ENCODE measurements around the gene WBP2. TPM values are rescaled to one million over a fixed set of nuclear protein-coding genes. Genes with fewer than 3 reads are reported as not detected.
A peak's percentile ranks its signal among the peaks of the same experiment; 100 is the strongest.

WBP2 gene
- total and polyA plus RNA-seq, 2 of the 13 experiments (the other 11 are each of a cell fraction or from before 2014, with no cell fraction given), result 29.2 to 29.5 TPM

GRCh38 chr17:75845058-75845711 lies 9.9 kb downstream of the WBP2 start:
- Histone ChIP-seq H3K27me3 (ENCODE audit: control insufficient read depth in 1 of 2, insufficient read depth in 2 of 2, low read length in 2 of 2) (no peaks in the 10 kb centered on the region), H3K27ac (ENCODE audit: extremely low read length, insufficient read depth, low read length) (peak overlapping the region; percentile 79), H3K4me3 (replicated peaks in 1 of 3; ENCODE audit: insufficient read depth in 1 of 3, low read depth in 2 of 3, low read length in 3 of 3) (peak overlapping the region; percentile 66 to 84 (median 66)), H3K9me3 (ENCODE audit: low read length) (no peaks in the 10 kb centered on the region), H4K20me1 (ENCODE audit: insufficient read depth, low read length) (0 out of 2 replicates have a peak, but pooled peaks cover 2% of the 10 kb centered on the region), H3K4me1 (ENCODE audit: insufficient read depth, low read length) (peaks cover 70% of the 10 kb centered on the region), H3K36me3 (replicated peaks in 1 of 2; ENCODE audit: control insufficient read depth in 1 of 2, insufficient read depth in 2 of 2, low read length in 2 of 2) (peaks cover 5 to 22% of the 10 kb centered on the region in 2 experiments), H3K9ac (ENCODE audit: insufficient read depth, low read depth, low read length) (peak overlapping the region; percentile 77), H3K4me2 (ENCODE audit: low read depth, low read length) (peak overlapping the region; percentile 96), H2AFZ (ENCODE audit: low read length) (no peak overlapping the region), H3K79me2 (ENCODE audit: insufficient read depth, low read length) (no peaks in the 10 kb centered on the region)
- TSS peak; percentile 69 for BruUV-seq (replicated peaks)
- WGBS (ENCODE audit: low lambda C conversion rate), result 32% methylated on average over 17 of the region's 21 CpGs
- intact Hi-C loops (cut with micrococcal nuclease; ENCODE audit: unreplicated experiment) (loop anchor here (2.0 kb wide), 1 partner anchor 66 kb away; a partner anchor contains a TSS), in situ Hi-C loops (cut with HindIII; ENCODE audit: extremely low pct_ligation_motif_present, low pct_unique_long_range_greater_than_20kb) (no loop called here)
- FAIRE-seq, result peak; percentile 68
- ChIA-PET POLR2A (interaction anchor here (0.7 to 7.7 kb wide), 19 partner anchors 9 to 155 kb away, joined by 3 to 229 read pairs (median 14); partner anchors contain the start of genes CDK3, MRPL38, TRIM47 and TRIM65), CTCF (ENCODE audit: low intra/inter-chr PET ratio, low total read pairs) (interaction anchor here (3.0 kb wide), 1 partner anchor 16 kb away, joined by 7 read pairs; no protein-coding TSS in a partner anchor)
- DNase-seq (ENCODE audit: low spot score), result peak; percentile 86
- ATAC-seq, result peak; percentile 65
- TF ChIP-seq RBM39 (IDR thresholded peaks at IDR 0.05; ENCODE audit: low read depth, low read length, poor library complexity, severe bottlenecking), result peak; percentile 67
- TF ChIP-seq HDAC6 (IDR thresholded peaks at IDR 0.05; ENCODE audit: low read depth, low read length), result no peak
- TF ChIP-seq, protein P1, sequence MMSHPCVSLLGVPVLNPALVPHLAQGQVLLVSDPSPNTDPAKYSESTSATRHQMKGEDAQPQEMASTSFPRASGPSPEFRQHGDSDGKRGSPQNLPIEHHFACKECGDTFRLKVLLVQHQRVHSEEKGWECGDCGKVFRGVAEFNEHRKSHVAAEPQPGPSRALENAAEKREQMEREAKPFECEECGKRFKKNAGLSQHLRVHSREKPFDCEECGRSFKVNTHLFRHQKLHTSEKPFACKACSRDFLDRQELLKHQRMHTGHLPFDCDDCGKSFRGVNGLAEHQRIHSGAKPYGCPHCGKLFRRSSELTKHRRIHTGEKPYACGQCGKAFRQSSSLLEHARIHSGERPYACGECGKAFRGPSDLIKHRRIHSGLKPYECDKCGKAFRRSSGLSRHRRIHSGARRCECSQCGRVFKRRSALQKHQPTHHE (CRISPR knock-in tag; IDR thresholded peaks at IDR 0.05; ENCODE audit: borderline replicate concordance), result no peak
- no peak; the same call in 1 of the 2 replicates for TF ChIP-seq TOPORS (CRISPR knock-in tag; IDR thresholded peaks at IDR 0.05)
- TF ChIP-seq ZNF550 (CRISPR knock-in tag; IDR thresholded peaks at IDR 0.05; ENCODE audit: borderline replicate concordance), result no peak
- TF ChIP-seq ZNF790 (CRISPR knock-in tag; IDR thresholded peaks at IDR 0.05; ENCODE audit: borderline replicate concordance), result no peak
- TF ChIP-seq PBX2 (CRISPR knock-in tag; IDR thresholded peaks at IDR 0.05), result no peak
- peak; percentile 82 for TF ChIP-seq HOXA3 (CRISPR knock-in tag; IDR thresholded peaks at IDR 0.05)
- TF ChIP-seq NR2F1 (CRISPR knock-in tag; IDR thresholded peaks at IDR 0.05), result 0 out of 4 replicates have a peak, but pooled peaks of 1 of the 2 experiments have one; percentile 26
- TF ChIP-seq ZC3H13 (CRISPR knock-in tag; IDR thresholded peaks at IDR 0.05), result peak; percentile 80; the same call in 1 of the 2 replicates
- no peak for TF ChIP-seq FOSL1 (CRISPR knock-in tag; IDR thresholded peaks at IDR 0.05; ENCODE audit: borderline replicate concordance)
- peak; percentile 87 for TF ChIP-seq MEF2D (CRISPR knock-in tag; IDR thresholded peaks at IDR 0.05)
- no peak for TF ChIP-seq SP1 (IDR thresholded peaks at IDR 0.05)
- peak; percentile 75 for TF ChIP-seq SP1 (CRISPR knock-in tag; IDR thresholded peaks at IDR 0.05)
- TF ChIP-seq TEAD3 (CRISPR knock-in tag; optimal IDR thresholded peaks at IDR 0.05; ENCODE audit: borderline replicate concordance), result peak; percentile 23
- TF ChIP-seq KLF6 (CRISPR knock-in tag; IDR thresholded peaks at IDR 0.05), result peak; percentile 69; the same call in 1 of the 2 replicates
- peak; percentile 40; the same call in 1 of the 2 replicates for TF ChIP-seq TGIF2 (CRISPR knock-in tag; IDR thresholded peaks at IDR 0.05)
- TF ChIP-seq MTF2 (CRISPR knock-in tag; IDR thresholded peaks at IDR 0.05; ENCODE audit: borderline replicate concordance), result peak; percentile 17; the same call in 1 of the 2 replicates
- TF ChIP-seq ZFP36 (IDR thresholded peaks at IDR 0.05; ENCODE audit: borderline replicate concordance, low read depth, low read length, partially characterized antibody), result no peak
- TF ChIP-seq NR0B2 (CRISPR knock-in tag; IDR thresholded peaks at IDR 0.05), result no peak

Data from HepG2 (cell line).